Testis (tissue), 3 donors: Measurements from ENCODE around the gene DDRGK1. TPM values are rescaled to one million over a fixed set of nuclear protein-coding genes. Genes with fewer than 3 reads are reported as not detected.

Experiments used
- DNase-seq: peaks from one replicate; pipeline ENCODE4 v3.0.0-alpha.2; 2019
- H3K27ac ChIP-seq, 2 donors: fragments of 200-600 bp; sonication (generic); one replicate each; pipeline ENCODE4 v1.5.1; 2019
- H3K27me3 ChIP-seq: fragments of 200-600 bp; sonication (generic); one replicate; pipeline ENCODE4 v1.5.1; 2019
- H3K36me3 ChIP-seq: fragments of 200-600 bp; sonication (generic); one replicate; pipeline ENCODE4 v1.5.1; 2017; ENCODE audit warnings: low read depth; ENCODE audit errors: missing control alignments
- H3K4me1 ChIP-seq: fragments of 200-600 bp; sonication (generic); one replicate; pipeline ENCODE4 v1.5.1; 2019
- H3K4me3 ChIP-seq, 2 donors: fragments of 200-600 bp; sonication (generic); one replicate each; pipeline ENCODE4 v1.5.1; 2017 to 2019
- H3K9me3 ChIP-seq: fragments of 200-600 bp; sonication (generic); one replicate; pipeline ENCODE4 v1.5.1; 2017
- POLR2A ChIP-seq: fragments of 450-650 bp; IDR thresholded peaks from one replicate; pipeline ENCODE4 v1.6.1; 2017; ENCODE audit warnings: antibody characterized with exemption, mild to moderate bottlenecking, moderate library complexity
- WGBS, 2 donors: methylation state at CpG; one replicate each; pipeline ENCODE4 v1.1.5; 2018; 5-methylcytosine and 5-hydroxymethylcytosine counted together
- intact Hi-C: fragments of 100-400 bp; cut with DNase I; formaldehyde crosslinking; loops from one replicate; pipeline ENCODE4 v1.15.1; 2023; ENCODE audit warnings: low total_unique reads
- polyA plus RNA-seq: library from polyadenylated mRNA; stranded (reverse); fragments of 350-450 nt; fragmentation: Illumina TruSeq; extraction: RNeasy Lipid Tissue Mini Kit (QIAGEN cat#74804); gene quantifications from one replicate; pipeline ENCODE4 v1.2.3, GENCODE V29; 2014; ENCODE audit warnings: low read depth, low replicate concordance; ENCODE audit not compliant: insufficient read depth
- total RNA-seq, 2 donors: library from RNA; depleted of rRNA; stranded (reverse); fragments of >200 nt; gene quantifications; one replicate each; pipeline ENCODE4 v1.2.3, GENCODE V29; 2016
- TF ChIP-seq, protein P1 (sequence below), 3 experiments: fragments of 450-650 bp in 2 of 3; fragments of 200-600 bp in 1 of 3; sonication (generic) in 1 of 3; IDR thresholded peaks; one replicate each; pipeline ENCODE4 v1.5.1; 2016 to 2019; ENCODE audit warnings: antibody characterized with exemption in 3 of 3, mild to moderate bottlenecking in 2 of 3, moderate library complexity in 1 of 3

Gene DDRGK1
- total and polyA plus RNA-seq, 3 donors from 2014 or later = 57.2 to 93.8 (median 78.9) TPM

DNA sequence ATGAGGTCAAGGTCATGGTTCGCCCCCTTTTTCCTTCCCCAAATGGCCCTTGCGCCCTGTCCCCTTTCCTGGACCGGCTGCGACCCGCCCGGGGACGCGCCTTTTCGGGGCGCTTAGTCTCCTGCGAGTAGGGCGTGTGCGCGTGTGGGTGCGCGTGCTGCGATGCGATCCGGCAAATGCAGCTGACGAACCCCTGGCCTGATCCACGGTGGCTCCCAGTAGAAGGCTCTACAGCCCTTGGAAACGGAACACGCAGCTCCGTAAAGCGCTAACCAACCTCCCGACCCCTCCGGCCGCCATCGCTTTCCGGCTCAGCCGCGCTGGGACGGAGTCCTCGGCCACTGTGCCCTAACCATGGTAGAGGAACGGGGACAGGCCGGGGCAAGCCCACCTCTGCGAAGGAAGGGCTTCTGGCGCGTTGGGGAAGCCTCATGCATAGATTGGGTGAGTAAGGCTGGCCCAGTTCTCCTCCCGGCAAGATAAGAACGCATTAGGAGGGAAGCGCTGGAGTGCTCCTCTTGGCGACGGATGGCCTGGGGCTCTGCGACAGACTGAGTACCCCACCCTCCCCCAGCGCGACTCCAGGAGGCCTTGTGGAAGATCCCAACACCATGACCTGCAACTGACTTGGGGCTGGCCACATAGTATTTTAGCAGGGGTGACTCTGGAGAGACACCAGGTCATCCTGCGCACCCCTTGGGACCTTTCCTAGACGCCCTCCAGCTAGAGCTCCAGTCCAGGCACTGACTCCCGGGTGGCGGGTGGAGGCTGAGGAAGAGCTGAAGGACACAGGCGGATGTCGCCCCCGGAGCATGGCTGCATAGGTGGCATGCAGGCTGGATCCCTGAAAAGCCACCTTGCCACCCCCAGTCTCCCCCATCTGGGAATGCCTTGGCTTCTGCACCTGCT is 35.6 kb upstream of the DDRGK1 start:
- WGBS, 2 donors = 13 to 16% methylated on average over 19 to 49 of the region's 54 CpGs
- H3K4me1 ChIP-seq = peaks cover 11% of the 10 kb centered on the region
- no peak for TF ChIP-seq POLR2A
- TF ChIP-seq, protein P1, sequence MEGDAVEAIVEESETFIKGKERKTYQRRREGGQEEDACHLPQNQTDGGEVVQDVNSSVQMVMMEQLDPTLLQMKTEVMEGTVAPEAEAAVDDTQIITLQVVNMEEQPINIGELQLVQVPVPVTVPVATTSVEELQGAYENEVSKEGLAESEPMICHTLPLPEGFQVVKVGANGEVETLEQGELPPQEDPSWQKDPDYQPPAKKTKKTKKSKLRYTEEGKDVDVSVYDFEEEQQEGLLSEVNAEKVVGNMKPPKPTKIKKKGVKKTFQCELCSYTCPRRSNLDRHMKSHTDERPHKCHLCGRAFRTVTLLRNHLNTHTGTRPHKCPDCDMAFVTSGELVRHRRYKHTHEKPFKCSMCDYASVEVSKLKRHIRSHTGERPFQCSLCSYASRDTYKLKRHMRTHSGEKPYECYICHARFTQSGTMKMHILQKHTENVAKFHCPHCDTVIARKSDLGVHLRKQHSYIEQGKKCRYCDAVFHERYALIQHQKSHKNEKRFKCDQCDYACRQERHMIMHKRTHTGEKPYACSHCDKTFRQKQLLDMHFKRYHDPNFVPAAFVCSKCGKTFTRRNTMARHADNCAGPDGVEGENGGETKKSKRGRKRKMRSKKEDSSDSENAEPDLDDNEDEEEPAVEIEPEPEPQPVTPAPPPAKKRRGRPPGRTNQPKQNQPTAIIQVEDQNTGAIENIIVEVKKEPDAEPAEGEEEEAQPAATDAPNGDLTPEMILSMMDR (IDR thresholded peaks at IDR 0.05) = no peak
- H3K36me3 ChIP-seq = no peaks in the 10 kb centered on the region
- peak overlapping the region; percentile 66 to 67 for H3K4me3 ChIP-seq
- H3K27ac ChIP-seq = no peak overlapping the region
- DNase-seq = no peak
- no peaks in the 10 kb centered on the region for H3K9me3 ChIP-seq
- intact Hi-C loops = no loop called here
- no peaks in the 10 kb centered on the region for H3K27me3 ChIP-seq

DNA sequence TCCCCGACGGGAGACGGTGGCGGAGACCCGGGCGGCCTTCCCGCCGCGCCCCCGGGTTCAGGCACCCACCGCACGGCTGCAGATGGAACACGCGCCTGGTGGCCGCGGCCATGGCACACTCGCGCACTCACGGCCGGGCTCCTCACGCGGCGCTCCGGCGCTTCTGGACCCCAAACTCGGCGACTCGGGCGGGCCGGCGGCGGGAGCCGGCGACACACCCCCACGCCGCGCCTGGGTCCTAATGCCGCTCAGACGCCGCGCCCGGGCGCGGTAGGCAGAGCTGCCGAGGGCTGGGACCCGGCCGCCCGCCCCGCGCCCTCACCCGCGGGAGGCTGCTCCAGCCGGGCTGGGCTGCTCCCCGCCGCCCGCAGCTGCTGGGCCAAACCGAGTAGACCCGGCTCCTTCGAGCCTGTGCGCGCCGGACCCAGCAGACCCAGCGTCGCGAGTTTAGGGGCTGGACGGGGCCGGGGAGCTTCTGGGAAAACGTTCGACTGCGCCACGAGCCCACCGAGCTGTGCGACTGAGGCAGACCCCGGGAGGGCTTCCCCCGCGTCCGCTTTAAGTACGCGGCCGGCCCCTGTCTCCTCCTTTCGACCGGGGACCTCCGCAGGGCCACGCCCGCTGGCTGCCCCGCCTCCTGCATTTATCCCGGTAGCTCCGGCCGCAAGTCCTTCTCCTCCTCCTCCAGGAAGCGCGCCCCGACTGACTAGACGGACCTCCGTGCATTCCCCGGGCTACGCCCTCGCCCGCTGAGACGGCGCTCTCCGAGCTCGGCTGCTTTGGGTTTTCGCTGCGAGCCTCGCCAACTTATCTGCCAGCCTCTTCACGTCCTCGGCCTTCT is 34.8 kb upstream of the DDRGK1 start, which contains the start of gene SLC4A11:
SLC4A11 (minus strand) TSS at position 165 of the 841 bp plus-strand sequence; CDS start at position 112, 53 bp downstream.
- peak; percentile 44 for DNase-seq
- Histone ChIP-seq H3K4me1 (peaks cover 11% of the 10 kb centered on the region), H3K9me3 (no peaks in the 10 kb centered on the region), H3K27me3 (no peaks in the 10 kb centered on the region), H3K36me3 (no peaks in the 10 kb centered on the region), H3K4me3 (peak within 1 kb of the TSS; percentile 66 to 67), H3K27ac (peak within 1 kb of the TSS in 1 of 2 donors; percentile 19)
- 1 to 3% methylated on average over 22 to 77 of the region's 107 CpGs for WGBS, 2 donors
- intact Hi-C loops = no loop called here
- TF ChIP-seq, protein P1 (IDR thresholded peaks at IDR 0.05) = no peak
- no peak for TF ChIP-seq POLR2A

DNA sequence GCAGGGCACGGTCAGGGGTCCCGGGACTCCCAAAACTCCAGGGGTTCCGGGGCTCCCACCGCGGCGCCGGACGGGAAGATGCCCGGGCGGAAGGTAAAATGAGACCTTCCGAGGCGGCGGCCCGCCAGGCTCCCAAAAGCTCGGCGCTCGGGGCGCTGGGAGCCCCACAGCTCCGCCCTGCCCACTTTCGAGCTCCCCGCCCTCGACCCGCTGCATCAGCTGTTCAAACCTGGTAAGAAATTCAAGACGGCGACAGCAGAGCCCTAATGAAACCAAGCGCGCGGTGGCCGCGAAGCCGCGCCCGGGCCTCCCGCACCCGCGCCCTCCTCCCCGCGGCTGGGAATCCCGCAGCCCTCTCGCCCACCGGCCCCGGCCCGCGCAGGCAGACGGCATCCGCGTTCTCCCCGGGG is 34.1 kb upstream of the DDRGK1 start:
- 0% methylated on average over 47 of the region's 48 CpGs; no CpG with 5 or more reads in 1 of the 2 donors for WGBS, 2 donors
- H3K4me1 ChIP-seq = peaks cover 11% of the 10 kb centered on the region
- H3K9me3 ChIP-seq = no peaks in the 10 kb centered on the region
- no peaks in the 10 kb centered on the region for H3K27me3 ChIP-seq
- peak; percentile 23 for DNase-seq
- no peak for TF ChIP-seq POLR2A
- TF ChIP-seq, protein P1 (IDR thresholded peaks at IDR 0.05) = no peak
- H3K4me3 ChIP-seq = peak overlapping the region; percentile 66 to 67
- H3K36me3 ChIP-seq = no peaks in the 10 kb centered on the region
- H3K27ac ChIP-seq = peak overlapping the region in 1 of 2 donors; percentile 19
- intact Hi-C loops = no loop called here

DNA sequence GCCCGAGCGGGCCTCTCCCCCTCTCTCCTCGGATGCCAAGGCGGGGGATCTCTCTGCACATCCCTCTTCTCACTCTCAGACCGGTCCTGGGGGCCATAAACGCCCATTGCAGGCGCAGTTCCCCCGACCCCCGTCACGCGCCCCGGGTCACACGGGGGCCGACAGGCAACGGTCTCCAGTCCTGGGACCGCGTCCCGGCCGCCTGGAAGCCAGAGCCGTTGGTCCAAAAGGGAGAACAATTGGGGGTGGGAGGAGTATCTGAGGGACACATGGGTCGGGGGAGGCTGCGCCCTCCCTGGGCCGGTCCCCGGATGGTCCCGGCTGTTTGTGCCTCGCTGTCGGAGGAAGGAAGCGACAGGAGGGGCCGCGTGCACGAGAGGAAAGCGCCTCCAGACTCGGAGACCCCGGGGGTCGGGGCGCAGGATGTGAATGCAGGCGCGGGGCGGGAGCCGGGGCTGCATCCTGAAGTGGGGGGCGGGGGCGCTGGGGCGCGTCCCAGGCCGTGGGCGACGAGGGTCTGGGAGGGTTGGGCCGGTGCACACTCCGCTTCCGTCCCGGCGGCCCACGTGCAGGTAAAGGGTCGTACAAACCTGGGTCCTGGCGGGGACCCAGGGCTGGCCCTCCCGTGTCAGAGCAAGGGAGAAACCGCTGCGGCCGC is 33.6 kb upstream of the DDRGK1 start:
- Histone ChIP-seq H3K27ac (no peak overlapping the region), H3K4me3 (peak overlapping the region; percentile 66 to 67), H3K4me1 (peaks cover 11% of the 10 kb centered on the region), H3K9me3 (no peaks in the 10 kb centered on the region), H3K36me3 (no peaks in the 10 kb centered on the region), H3K27me3 (no peaks in the 10 kb centered on the region)
- intact Hi-C loops = no loop called here
- 8 to 18% methylated on average over 16 to 49 of the region's 59 CpGs for WGBS, 2 donors
- DNase-seq = no peak
- TF ChIP-seq, protein P1 (IDR thresholded peaks at IDR 0.05) = no peak
- TF ChIP-seq POLR2A = no peak
